HL-60 (cell line): Measurements from ENCODE around the gene RFX7.
"Not testable (repeated sequence)": the region's sequence is repeated elsewhere in the genome, so short reads cannot be mapped to it uniquely, and the experiment has no call there.

ENCODE experiments used
- GABPA ChIP-seq: IDR thresholded peaks from 2 replicates; pipeline ENCODE4 v1.6.1; 2012; ENCODE audit warnings: low read depth
- POLR2AphosphoS5 ChIP-seq: IDR thresholded peaks from 2 replicates; pipeline ENCODE4 v1.6.1; 2012; ENCODE audit warnings: low read depth
- SPI1 ChIP-seq: IDR thresholded peaks from 2 replicates; pipeline ENCODE4 v1.6.1; 2012; ENCODE audit warnings: low read depth, mild to moderate bottlenecking, borderline replicate concordance
- TF ChIP-seq, protein P1 (sequence below): IDR thresholded peaks from one replicate; pipeline ENCODE4 v1.5.1; 2011; ENCODE audit warnings: low read length, control low read depth, inconsistent platforms; ENCODE audit not compliant: insufficient read depth
- TF ChIP-seq, protein P2 (sequence below): IDR thresholded peaks from 2 replicates; pipeline ENCODE4 v1.6.1; 2012; ENCODE audit warnings: low read depth; ENCODE audit not compliant: insufficient replicate concordance

DNA sequence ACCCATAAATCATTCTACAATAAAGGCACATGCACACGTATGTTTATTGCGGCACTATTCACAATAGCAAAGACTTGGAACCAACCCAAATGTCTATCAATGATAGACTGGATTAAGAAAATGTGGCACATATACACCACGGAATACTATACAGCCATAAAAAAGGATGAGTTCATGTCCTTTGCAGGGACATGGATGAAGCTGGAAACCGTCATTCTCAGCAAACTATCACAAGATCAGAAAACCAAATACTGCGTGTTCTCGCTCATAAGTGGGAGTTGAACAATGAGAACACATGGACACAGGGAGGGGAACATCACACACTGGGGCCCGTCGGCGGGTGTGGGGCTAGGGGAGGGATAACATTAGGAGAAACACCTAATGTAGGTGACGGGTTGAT, 88.4 kb downstream of the RFX7 start:
- TF ChIP-seq POLR2AphosphoS5, GABPA, SPI1: not testable (repeated sequence)
- TF ChIP-seq, protein P1, sequence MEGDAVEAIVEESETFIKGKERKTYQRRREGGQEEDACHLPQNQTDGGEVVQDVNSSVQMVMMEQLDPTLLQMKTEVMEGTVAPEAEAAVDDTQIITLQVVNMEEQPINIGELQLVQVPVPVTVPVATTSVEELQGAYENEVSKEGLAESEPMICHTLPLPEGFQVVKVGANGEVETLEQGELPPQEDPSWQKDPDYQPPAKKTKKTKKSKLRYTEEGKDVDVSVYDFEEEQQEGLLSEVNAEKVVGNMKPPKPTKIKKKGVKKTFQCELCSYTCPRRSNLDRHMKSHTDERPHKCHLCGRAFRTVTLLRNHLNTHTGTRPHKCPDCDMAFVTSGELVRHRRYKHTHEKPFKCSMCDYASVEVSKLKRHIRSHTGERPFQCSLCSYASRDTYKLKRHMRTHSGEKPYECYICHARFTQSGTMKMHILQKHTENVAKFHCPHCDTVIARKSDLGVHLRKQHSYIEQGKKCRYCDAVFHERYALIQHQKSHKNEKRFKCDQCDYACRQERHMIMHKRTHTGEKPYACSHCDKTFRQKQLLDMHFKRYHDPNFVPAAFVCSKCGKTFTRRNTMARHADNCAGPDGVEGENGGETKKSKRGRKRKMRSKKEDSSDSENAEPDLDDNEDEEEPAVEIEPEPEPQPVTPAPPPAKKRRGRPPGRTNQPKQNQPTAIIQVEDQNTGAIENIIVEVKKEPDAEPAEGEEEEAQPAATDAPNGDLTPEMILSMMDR: not testable (repeated sequence)
- TF ChIP-seq, protein P2, sequence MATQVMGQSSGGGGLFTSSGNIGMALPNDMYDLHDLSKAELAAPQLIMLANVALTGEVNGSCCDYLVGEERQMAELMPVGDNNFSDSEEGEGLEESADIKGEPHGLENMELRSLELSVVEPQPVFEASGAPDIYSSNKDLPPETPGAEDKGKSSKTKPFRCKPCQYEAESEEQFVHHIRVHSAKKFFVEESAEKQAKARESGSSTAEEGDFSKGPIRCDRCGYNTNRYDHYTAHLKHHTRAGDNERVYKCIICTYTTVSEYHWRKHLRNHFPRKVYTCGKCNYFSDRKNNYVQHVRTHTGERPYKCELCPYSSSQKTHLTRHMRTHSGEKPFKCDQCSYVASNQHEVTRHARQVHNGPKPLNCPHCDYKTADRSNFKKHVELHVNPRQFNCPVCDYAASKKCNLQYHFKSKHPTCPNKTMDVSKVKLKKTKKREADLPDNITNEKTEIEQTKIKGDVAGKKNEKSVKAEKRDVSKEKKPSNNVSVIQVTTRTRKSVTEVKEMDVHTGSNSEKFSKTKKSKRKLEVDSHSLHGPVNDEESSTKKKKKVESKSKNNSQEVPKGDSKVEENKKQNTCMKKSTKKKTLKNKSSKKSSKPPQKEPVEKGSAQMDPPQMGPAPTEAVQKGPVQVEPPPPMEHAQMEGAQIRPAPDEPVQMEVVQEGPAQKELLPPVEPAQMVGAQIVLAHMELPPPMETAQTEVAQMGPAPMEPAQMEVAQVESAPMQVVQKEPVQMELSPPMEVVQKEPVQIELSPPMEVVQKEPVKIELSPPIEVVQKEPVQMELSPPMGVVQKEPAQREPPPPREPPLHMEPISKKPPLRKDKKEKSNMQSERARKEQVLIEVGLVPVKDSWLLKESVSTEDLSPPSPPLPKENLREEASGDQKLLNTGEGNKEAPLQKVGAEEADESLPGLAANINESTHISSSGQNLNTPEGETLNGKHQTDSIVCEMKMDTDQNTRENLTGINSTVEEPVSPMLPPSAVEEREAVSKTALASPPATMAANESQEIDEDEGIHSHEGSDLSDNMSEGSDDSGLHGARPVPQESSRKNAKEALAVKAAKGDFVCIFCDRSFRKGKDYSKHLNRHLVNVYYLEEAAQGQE: not testable (repeated sequence)
